Astrocyte of the cerebellum (primary cell): ENCODE results near the gene HYLS1.

Source experiments
- DNase-seq: peaks from one replicate; pipeline ENCODE4 v3.0.0-alpha.2; 2011; ENCODE audit warnings: low read depth
- H3K4me3 ChIP-seq: 2 replicates; pipeline ENCODE4 v1.5.1; 2011; ENCODE audit warnings: mild to moderate bottlenecking, low read depth, low read length, moderate library complexity
- in situ Hi-C: cut with HindIII; loops from 2 replicates; pipeline ENCODE4 v1.10.0; 2017; ENCODE audit warnings: low sequenced_read_pairs
- TF ChIP-seq, protein P1 (sequence below): IDR thresholded peaks from 2 replicates; pipeline ENCODE4 v1.5.1; 2012; ENCODE audit warnings: low read length, low read depth, moderate library complexity, mild to moderate bottlenecking; ENCODE audit errors: missing control alignments

HYLS1 gene

GRCh38 chr11:125921042-125921441 lies 33.6 kb downstream of the HYLS1 start:
- in situ Hi-C loops = loop anchor here (5.0 kb wide), 1 partner anchor 281 kb away; no protein-coding TSS in a partner anchor
- DNase-seq = no peak
- TF ChIP-seq, protein P1, sequence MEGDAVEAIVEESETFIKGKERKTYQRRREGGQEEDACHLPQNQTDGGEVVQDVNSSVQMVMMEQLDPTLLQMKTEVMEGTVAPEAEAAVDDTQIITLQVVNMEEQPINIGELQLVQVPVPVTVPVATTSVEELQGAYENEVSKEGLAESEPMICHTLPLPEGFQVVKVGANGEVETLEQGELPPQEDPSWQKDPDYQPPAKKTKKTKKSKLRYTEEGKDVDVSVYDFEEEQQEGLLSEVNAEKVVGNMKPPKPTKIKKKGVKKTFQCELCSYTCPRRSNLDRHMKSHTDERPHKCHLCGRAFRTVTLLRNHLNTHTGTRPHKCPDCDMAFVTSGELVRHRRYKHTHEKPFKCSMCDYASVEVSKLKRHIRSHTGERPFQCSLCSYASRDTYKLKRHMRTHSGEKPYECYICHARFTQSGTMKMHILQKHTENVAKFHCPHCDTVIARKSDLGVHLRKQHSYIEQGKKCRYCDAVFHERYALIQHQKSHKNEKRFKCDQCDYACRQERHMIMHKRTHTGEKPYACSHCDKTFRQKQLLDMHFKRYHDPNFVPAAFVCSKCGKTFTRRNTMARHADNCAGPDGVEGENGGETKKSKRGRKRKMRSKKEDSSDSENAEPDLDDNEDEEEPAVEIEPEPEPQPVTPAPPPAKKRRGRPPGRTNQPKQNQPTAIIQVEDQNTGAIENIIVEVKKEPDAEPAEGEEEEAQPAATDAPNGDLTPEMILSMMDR = no peak
- H3K4me3 ChIP-seq = no peak overlapping the region

DNA sequence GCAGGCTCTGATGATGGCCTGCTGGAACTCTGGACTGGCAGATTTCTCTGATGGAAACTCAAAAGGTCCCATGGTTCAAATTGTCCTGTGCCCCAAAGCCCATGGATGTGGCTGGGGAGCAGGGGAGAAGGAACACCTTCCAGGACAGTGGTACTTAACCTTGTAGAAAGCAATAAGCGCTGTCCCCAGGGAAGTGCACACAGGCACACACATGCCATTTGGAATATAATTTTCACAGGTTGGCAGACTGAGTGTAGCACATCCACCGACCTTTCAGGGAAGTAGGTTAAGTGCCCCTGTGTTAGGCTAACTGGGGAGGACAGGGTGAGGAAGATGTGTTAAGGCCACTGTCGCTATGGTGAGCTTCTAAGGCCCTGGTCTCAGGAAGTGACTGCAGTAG lies 34.7 kb downstream of the HYLS1 start:
- in situ Hi-C loops = loop anchor here (5.0 kb wide), 1 partner anchor 280 kb away; no protein-coding TSS in a partner anchor
- no peak overlapping the region for H3K4me3 ChIP-seq
- no peak for DNase-seq
- TF ChIP-seq, protein P1 = no peak

- TF ChIP-seq, protein P1 = peak; percentile 90
- in situ Hi-C loops = loop anchor here (5.0 kb wide), 1 partner anchor 279 kb away; no protein-coding TSS in a partner anchor
- H3K4me3 ChIP-seq = no peak overlapping the region
- DNase-seq = peak; percentile 41
These were observed 35.6 kb downstream of the HYLS1 start for GRCh38 chr11:125923012-125923579.

- in situ Hi-C loops = loop anchor here (5.0 kb wide), 1 partner anchor 279 kb away; no protein-coding TSS in a partner anchor
- no peak for DNase-seq
- H3K4me3 ChIP-seq = no peak overlapping the region
- TF ChIP-seq, protein P1 = no peak
These were observed 36.2 kb downstream of the HYLS1 start for GRCh38 chr11:125923633-125924032.

DNA sequence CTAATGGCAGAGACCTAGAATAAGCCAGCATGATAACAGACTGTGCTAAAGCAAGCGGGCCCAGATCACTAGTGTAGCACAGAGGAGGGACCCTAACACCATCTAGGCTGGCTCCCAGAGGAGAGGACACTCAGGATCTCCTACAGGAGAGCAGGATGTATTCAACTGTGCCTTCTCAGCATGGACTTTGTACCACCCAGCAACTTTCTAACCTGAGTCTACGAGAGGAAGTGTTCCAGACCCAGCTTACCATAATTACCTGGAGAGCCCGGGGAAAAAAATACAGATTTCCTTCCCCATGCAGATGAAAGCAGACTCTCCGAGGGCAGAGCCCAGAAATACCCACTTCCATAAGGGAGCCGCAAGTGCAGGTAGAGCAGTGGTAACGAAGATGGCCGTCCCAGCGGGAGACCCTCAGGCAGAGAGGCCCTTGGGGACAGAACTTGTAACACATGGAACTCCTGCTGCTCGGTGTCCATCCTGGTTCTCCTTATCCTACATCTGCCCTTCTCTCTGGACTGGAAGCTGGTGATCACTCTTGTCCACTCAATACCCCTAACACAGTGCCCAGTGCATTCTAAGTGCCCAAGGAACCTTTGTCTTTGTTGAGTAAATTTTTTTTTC lies 37.0 kb downstream of the HYLS1 start:
- TF ChIP-seq, protein P1 = no peak
- no peak for DNase-seq
- in situ Hi-C loops = loop anchor here (5.0 kb wide), 1 partner anchor 278 kb away; no protein-coding TSS in a partner anchor
- H3K4me3 ChIP-seq = no peak overlapping the region

GRCh38 chr11:125925247-125925740 lies 37.8 kb downstream of the HYLS1 start:
- TF ChIP-seq, protein P1 = no peak
- DNase-seq = no peak
- in situ Hi-C loops = no loop called here
- no peak overlapping the region for H3K4me3 ChIP-seq
